GM10847 (cell line): ENCODE results near the gene CHM.

ENCODE experiments used
- POLR2A ChIP-seq: IDR thresholded peaks from 2 replicates; pipeline ENCODE4 v1.6.1; 2011; ENCODE audit not compliant: insufficient read length; ENCODE audit errors: extremely low read depth

Gene CHM

DNA sequence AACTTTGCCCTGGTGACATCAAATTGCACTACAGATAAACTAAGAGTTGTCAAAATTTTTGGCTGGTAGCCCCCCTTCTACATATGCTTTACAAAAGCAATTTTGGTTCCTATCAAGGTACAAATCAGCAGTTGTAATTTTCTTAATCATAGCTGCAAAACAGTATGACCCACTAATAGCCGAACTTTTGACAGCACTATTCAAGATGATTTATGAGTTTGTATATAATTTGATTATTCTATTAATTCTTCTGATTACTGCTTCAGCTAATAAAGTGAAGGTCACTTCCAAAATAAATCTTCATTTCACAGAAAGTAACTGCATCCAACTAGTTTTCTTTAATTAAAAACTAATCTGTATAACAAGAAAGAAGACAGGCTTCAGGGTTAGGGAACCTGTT lies 119.6 kb downstream of the CHM start:
- no peak for TF ChIP-seq POLR2A

DNA sequence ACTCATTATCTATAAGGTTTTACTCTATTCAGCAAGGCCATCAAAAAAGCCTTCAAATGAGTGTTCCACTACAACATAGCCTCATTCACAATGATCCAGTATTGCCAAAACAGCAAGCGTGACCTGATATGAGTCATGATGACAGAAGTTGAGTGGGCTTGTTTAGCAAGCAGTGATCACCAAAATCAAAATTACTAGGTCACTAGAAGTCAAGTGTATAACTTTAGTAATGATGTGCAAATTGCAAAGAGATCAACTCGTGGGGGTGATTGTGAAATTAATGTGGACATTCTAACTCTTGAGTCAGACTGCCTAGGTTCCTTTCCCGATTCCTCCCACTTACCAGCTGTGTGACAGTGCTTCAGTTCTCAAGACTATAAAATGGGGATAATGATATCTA lies 124.5 kb downstream of the CHM start:
- TF ChIP-seq POLR2A, result no peak

DNA sequence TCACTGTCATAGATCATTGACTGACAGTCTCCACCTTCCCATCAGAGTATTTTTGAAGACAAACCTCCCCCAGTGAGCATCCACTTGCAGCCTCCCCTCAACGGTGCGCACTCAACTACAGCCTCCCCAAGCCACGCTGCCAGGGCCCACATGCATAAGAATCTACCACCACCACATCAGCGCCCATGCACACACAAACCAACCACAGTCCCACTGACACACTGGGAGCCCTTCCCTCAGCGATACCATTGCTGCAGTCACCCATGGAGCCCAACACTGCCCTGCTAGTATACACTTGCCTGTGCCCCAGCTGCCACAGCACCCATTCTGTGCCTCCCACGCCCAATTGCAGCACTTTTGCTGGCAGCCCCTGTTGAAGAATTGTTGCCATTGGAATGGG lies 132.9 kb downstream of the CHM start:
- TF ChIP-seq POLR2A, result no peak

DNA sequence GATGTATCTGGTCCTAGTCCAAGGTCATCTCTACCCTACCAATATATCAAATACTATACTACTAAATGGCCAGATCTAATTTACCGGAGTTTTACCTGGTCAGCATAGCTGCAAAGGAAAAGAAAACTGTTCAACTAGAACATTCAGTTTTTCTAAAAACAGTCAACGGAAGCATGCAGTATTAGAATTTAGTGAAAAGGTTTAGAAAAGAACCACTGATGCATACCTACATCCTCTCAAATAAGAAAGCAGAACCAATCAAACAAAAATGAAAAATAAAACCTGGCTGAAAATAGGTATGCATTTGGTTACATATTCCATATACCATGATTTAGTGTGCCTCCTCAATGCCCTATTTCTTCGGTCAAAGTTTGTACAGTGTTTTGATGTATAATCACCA lies 140.0 kb downstream of the CHM start:
- TF ChIP-seq POLR2A, result no peak

DNA sequence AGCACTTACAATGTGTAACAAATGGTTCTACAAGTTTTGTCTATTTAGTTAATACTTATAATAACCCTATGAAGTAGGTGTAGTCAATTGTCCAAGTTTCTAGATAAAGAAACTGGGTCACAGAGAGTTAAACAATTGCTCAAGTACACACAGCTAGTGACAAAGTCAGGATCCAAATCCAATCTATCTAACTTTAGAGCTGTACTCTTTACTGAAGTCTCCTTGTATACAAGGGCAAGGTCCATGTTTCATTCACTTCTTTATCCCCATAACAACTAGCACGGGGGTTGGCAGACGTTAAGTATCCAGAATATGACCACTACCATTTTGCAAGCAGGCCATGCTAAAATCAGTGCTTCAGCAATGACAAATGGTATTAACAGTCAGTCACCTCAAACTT lies 141.0 kb downstream of the CHM start:
- TF ChIP-seq POLR2A, result no peak

DNA sequence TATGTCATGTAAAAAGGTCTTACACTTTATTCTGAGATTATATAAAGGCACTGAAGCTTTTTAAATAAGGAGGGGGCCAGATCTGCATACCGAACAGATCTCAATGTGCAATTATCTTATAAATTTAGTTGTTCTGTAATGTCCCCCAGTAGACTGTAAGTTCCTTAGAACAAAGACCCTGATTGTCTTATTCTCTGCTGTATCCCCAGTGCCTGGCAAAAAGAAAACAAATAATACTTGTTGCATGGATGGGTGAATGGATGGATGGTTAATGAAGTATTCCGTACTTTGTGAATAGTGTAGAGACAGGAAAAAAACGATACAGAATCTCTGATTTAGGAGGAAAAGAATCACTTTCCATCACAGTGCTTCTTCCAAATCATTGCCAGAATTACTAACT lies 141.5 kb downstream of the CHM start:
- no peak for TF ChIP-seq POLR2A

DNA sequence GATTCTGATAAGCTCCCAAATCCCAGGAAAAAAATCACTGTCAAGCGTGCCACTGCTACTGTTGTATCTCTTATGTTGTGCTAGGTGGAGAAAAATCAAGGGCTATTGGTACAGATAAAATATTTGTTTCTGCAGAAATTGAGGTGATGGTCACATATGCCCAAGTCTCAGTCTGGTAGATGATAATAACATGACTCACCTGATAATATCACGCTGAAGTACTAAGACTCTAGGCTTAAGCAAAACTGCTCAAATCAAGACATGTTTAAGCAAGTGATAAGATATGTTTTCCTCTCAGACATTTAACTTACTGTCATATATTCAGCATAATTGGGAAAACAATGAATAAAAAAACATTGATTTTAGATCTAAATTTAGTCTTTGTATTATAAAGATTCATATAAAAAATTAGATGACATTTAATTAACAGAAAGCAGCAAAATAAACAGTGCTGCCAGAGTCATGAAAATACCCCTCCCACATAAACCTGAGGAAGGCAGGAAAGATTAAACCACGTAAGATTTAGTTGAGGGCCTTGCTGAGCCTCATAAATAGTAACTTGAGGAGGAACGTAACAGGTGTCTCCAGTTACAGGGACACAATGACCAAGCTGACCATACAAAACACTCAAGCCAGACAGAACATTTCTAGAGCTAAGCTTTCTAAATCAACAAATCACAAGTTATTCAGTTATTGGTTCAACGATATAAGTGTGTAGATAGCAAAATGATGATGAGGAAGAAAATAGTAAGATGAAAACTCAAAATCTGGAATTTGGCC lies 143.5 kb downstream of the CHM start:
- TF ChIP-seq POLR2A, result no peak

DNA sequence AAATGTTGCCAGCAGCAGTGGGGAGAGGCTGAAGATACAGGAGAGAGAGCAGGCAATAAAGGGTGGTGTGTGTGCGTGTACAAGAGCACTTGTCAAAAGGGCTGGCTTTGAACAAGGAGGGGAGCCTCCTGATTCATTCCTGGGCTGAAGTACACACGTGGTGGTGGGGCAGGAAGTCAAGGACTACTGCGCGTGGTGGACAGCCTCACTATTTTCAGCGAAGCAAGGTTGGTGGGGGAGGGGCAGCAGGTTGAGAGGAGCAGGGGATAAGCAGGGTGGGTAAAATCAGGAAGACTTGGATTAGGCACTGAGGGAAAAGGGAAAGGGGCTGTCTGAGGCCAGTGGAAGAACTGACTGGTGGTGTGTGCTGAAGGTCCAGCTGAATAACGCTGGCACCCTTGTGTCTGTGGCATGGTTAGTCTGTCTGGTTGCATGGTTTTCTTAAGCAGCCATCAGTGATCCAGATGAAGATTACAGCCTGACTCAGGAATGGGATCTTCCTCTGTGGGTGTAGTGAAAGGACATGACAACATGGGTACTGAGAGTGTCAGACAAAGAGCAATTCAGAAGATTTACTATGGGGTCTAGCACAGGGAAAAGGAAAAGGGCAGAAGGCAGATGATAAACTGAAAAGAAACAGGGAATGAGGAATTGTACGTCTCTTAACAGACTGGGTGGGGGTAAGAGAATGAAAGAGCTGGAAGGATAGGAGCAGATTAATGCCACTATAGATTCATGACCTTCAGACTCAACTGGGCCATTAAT lies 149.8 kb downstream of the CHM start:
- no peak for TF ChIP-seq POLR2A

DNA sequence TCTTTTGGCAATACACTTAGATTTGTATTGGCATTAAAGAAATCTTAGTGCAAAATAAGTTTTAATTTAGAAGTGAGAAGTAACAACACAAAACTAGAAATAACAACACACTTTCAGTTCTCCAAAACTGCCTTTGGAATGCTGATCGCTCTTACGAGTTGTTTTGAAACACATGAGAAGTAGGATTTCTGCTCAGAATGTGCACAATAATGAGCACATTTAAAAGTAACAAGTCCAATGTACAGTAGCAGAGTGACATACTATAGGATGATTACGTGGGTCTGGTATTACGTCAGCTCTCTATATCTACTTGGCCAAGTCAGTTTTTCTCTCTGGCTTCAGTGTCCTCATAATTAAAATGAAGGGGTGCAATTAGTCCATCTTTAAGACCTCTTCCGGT lies 164.8 kb downstream of the CHM start:
- no peak for TF ChIP-seq POLR2A

DNA sequence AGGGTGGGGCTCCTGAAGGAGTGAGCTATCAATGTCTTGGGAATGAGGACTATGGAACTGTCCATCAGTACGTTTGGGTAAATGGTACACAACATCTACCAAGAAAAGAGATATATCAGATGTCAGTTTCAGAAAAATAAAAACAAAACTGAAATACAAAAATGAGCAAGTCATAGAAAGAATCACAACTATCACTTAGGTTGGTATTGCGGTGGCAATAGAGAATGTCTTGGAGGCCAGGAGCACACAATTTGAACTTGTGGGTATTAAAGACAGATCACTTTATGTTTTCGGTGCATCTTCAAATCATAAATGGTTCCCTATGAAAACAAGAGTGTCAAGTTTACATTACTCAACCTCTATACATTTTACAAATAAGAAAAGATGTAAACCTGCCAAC lies 176.8 kb downstream of the CHM start:
- TF ChIP-seq POLR2A, result no peak

DNA sequence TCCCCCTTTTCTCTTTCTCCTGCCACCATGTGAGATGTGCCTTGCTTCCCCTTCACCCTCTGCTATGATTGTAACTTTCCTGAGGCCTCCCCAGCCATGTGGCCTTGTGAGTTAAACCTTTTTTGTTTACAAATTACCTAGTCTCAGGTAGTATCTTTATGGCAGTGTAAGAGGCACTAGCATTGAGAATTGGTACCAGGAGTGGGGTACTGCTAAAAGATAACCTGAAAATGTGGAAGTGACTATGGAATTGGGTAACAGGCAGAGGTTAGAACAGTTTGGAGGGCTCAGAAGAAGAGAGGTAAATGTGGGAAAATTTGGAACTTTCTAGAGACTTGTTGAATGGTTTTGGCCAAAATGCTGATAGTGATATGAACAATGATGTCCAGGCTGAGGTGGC lies 182.0 kb downstream of the CHM start:
- TF ChIP-seq POLR2A, result no peak

DNA sequence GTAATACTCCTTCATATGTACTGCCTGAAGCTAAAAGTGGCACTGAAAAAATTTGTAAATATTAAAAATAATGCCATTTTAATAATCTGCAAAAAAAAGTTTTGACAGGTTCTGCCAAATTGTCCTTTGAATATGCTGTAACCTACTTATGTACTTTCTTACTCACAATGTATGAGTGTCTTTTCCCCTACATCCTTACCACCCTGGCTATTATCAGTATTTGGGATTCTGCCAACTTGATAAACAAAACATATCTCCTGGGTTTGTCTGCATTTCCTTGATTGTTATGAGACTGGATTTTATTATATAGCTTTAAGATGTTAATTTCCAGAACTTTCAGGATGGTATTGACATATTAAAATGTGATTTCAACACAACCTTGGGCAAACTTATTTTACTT lies 187.9 kb downstream of the CHM start:
- TF ChIP-seq POLR2A, result no peak

DNA sequence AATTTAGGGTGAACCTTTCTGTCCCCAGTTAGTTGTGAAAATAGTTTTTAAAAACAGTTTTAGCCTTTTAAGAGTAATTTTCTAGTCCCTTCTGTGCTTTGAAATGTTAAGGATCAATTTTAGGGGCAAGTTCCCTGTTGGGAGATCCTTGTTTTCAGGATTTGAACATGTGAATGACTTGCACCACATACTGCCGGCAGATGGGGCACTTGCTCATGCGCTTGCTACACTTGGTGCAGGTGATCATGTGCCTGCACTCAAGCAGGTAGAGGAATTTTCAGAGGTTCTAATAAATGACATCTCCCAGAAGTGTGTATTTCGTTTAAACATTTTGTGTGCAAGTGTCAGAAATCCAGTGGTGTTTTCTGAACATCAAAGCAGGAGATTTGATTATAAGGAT lies 195.9 kb downstream of the CHM start:
- TF ChIP-seq POLR2A, result no peak

DNA sequence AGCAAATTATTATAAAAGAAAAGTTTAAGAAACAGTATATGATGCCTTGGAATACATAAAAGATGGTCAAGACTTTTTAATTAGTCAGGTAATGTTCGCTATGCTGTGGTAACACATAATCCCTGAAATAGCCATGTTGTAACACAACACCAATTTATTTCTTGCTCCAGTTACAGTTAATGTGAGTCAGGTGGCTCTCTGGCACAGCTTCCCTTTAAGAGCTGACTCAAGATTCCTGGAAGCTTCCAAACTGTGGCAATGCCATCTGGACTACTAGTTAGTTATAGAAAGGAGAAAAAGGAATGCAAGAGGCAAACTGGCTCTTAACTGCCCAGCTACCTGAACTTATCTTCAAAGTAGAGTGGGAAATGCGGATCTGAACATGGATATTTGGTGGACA lies 210.5 kb downstream of the CHM start:
- no peak for TF ChIP-seq POLR2A

DNA sequence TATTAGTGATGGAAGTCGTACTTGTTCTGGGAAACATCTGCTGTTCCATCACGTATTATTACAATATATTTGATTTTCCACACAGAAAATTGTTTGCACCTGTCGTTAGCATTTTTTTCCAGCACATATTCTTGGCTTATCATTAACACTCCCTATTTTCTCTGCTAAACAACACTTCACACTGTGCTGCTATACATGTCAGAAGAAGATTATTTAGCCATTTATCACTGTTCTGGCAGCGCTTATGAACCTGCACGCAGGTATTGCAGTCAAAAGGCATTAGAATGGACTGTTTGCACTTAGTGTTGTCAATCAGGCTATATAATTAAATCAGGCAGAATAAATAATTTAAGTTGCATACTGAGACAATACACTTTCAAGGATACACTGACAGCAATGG lies 218.6 kb downstream of the CHM start:
- TF ChIP-seq POLR2A, result no peak

DNA sequence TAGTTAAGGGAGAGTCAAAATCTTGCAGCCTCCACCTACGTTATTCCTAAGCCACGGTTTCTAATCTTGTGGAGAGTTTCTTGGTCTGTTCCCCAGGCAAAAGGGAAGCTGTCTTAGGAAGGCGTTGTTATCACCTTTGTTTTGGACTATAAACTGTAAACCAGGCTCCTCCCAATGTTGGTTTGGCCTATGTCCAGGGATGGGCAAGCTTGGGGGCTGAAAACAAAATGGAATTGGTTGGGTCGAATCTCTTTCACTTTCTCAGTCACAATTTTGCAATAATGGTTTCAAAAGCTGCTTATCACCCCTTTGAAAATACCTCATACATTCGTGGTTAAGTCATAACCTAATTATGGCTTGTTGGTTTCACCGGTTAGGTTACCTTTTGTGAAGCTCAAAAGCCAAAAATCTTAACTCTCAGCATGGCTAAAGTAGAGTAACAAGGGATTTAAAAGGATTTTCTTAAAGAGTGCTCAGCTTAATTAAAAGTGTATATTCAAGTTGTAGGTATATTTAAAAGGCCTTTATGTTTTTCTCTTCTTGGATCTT lies 232.1 kb downstream of the CHM start:
- TF ChIP-seq POLR2A, result no peak
